HG02884 (cell line): ENCODE data around the gene ANTXRL.
"Not testable (repeated sequence)": the region's sequence is repeated elsewhere in the genome, so short reads cannot be mapped to it uniquely, and the experiment has no call there.

Experiments used
- ATAC-seq: cut with Tn5 transposase; IDR thresholded peaks from one replicate; pipeline ENCODE4 v1.9.1; 2021; ENCODE audit warnings: mild to moderate bottlenecking, moderate library complexity; ENCODE audit not compliant: unreplicated experiment

Gene ANTXRL

DNA sequence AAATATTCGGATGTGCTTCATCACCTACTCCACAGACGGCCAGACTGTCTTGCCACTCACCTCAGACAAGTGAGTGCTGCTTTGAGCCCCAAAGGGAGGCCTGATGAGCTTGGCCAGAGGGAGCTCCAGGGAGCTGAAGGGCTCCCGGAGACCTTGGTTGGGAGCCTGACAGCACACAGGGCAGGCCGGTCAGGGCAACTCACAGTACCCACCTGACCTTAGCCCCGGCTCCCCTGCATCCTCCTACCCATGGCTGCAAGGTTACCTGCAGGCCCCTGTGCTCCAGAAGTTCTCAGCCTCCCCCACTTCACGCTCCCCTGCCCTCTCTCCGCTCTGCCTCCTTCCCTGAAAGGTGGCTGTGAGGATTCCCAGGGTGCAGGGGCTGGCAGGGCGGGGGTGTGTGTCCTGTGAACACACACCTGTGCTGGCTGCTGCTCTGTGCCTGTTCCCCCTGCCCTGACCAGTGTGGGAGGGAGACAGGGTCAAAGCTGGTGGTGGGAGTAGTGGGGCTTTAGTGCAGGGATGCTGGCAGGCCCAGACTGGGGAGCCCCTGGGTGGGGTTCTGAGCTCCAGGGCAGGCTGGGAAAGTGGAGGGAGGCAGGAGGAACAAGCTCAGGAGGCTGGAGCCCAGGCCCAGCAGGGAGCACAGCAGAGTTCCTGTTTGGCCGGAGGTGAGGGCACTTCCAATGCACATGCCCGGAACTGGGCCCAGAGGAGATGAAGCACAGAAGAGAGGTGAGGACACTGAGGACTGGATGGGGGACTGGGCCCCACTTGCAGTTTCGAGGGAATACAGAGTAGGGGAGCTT is 7.2 kb downstream of the ANTXRL start:
- no peak for ATAC-seq

DNA sequence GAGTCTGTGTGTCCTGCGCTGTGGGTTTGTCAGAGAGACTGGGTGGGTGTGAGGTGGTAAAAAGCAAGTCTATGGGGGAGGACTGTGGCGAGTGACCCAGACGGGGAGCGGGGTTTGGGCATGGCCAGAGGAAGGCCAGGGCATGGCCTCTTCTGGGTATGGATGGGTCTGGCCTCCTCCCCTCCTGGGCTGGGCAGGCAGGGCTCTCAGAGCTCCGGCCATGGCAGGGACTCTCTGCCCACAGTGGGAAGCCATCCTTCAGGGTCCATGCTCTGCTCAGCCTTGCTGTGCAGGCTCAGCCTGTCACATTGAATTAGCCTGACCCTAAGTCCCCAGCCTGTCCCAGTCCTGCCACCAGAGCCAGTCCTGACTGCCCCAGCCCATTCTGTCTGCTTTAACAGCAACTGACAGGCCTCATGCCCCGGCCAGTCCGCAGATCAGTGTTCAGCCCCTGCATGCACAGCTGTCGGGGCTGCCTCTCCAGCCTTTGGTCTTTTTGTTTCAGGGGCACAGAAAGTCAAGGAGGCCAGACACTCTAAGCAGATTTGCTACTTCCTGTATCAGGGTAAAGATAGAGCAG is 7.9 kb downstream of the ANTXRL start:
- no peak for ATAC-seq

DNA sequence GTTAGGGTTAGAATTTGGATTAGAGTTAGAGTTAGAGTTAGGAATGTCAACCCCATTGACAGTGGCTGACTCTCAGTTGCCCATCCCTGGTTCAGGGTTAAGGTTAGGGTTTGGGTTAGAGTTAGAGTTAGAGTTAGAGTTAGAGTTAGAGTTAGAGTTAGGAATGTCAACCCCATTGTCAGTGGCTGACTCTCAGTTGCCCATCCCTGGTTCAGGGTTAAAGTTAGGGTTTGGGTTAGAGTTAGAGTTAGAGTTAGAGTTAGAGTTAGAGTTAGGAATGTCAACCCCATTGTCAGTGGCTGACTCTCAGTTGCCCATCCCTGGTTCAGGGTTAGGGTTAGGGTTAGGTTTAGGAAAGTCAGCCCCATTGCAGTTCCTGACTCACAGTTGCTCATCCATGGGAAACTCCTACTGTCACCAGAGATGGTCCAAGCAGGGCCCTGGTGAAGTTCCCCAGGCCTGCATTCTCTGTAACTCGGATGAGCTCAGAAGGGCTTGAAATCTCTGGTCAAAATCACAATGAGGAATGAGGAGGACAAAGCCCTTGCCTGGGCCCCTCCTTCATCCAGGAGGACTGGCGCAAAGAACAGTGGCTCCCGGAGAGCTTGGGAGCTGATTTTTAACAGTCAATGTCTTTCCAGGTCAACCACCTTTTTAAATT is 8.7 kb downstream of the ANTXRL start:
- not testable (repeated sequence) for ATAC-seq

DNA sequence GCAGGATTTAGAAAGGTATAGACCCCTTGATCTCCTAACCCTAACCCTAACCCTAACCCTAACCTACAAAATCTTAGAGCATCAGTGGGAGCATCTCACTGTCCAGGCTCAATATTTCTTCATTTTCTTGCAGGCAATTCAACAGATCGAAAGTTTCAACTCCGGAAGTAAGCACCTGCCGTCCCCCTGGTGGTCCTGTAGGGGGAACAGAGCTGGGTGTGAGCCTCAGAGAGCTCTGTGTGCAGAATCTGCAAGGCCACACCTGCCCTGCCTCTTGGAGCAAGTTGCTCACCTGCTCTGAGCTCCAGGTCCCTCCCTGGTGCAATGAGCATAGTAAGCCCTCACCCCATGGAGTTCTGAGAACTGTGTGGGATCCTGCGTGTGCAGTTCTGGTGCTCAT is 9.3 kb downstream of the ANTXRL start:
- not testable (repeated sequence) for ATAC-seq

DNA sequence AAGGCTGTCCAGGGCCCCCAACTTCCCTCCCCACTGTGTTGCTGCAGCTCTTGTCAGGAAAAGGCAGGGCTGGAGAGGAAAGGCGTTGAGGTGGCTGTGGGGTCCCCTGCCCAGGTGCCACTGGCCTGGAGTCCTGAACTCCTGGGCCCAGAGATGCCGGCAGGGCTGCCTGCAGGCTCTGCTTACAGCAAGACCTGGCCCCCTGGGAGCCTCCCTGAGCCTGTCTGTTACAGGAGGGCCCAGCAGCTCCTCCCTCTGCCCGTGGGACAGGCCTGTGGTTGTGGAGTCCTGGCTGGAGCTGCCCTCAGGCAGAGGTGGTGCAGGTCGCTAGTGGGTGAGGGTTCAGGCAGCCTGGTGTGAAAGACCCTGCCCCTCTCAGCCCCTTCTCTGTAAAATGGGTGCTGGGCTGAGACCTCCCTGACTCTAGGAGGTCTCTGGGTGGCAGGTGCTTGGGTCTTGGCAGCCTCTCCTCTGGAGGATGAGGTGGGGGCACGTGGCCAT is 9.9 kb downstream of the ANTXRL start:
- ATAC-seq: no peak

DNA sequence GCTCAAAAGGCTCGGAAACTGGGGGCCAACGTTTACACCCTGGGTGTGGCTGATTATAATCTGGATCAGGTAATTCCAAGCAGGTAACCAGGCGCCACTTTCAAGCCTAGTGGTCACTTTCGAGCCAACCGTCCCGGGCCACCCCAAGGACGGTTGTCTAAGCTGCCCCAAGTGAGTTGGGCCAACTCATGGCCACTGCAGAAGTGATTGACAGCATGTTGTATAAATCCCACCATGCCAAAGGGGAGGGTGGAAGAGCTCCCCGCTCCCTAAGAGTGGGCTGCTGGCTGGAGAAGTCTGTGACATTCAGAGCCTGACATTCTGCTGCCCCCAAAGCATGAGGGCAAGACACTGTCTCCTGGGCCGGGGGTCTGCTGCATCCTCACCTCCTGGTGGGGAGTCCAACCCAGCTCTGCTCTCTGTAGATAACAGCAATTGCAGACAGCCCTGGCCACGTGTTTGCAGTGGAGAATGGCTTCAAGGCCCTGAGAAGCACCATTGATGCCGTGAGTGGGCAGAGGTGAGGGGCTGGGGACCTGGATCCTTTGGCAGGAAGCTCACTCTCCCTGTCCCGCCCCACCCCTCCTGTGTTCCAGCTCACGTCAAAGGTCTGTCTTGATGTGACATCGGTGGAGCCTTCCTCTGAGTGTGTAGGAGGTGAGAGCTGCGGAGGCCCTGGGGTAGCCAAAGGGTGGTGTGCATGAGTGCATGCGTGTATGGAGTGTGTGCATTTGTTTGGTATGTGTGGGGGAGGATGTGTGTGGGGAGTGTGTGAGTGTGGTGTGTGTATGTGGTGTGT is 10.8 kb downstream of the ANTXRL start:
- no peak for ATAC-seq

DNA sequence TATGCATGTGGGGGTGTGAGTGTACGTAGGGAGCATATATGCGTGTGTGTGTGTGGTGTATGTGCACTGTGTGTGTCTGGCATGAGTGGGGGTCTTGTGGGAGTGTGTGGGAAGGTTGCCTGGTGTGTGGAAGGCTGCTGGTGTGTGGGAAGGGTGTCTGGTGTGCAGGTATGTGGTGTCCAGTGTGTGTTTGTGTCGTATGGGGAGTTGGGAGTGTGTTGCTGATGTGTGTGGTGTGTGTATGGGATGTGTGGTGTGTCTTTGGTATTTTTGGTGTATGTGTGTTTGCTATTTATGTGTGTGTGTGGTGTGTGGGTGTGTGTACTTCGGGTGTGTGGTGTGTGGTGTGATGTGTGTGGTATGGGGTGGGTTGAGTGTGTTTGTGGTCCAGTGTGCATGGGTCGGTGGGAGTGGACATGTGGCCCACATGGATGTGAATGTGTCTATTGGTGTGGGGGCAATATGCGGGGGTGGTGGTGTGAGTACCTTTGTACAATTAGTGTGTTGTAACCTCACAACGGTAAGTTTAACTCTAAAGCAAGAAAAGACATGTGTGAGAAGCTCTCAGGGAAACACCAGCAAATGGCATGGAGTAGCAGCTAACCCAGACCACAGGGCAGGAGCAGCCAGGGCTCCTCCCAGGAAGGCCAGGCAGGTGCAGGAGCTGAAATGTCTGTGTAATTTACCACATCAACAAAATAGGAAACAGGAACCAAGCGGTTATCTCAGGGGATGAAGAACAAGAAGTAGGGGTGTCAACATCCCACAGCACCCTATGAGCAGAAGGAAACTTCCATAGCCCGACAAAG is 11.9 kb downstream of the ANTXRL start:
- no peak for ATAC-seq

DNA sequence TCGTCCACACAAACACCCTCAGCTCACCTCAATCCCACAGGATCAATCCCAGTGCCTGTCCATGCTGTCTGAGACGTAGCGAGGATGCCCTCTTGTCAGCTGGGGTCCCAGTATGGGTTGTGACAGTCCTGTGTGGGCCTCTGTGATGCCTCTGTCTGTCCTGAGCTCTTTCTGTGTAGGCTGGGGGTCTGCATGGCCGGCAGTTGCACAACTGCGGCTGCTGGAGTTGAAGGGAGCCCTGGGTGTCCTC is 12.4 kb downstream of the ANTXRL start:
- no peak for ATAC-seq

DNA sequence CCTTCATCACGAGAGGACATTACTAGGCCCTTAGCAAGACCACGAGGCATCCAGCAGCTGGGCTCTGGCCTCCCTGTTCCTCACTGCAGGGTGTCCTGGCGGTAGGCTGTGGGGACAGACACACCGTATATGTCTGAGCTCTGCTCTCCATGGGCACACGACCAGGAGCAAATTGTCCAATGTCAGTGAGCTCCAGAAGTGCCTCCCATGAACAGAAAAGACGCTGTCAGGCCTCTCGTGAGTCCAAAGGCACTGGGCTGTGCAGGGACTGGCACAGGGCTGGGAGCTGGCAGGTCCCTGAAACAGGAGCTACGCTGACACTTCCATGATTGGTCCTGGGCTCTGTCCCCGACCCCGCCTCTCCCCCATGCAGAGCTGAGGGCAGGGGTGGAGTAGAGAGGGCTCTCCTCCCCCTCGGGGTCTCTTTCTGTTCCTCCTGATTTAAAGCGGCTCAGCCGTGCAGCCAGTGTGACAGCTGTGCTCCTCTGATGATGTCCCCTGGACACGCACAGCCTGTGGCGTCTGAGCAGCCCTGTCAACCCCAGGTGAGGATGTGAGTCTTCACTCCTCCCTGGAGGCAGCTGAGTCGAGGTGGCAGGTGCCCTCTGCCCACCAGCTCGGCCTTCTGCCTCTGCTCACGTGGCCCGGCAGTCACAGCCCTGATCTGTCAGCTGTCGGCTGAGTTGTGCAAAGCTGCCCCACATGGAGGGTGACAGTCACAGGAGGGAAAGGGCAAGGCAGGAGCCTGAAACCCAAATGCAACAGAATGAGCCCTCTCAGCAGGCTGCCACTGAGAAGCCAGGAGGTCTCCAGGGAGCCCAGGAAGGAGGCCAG is 13.0 kb downstream of the ANTXRL start:
- ATAC-seq: no peak

DNA sequence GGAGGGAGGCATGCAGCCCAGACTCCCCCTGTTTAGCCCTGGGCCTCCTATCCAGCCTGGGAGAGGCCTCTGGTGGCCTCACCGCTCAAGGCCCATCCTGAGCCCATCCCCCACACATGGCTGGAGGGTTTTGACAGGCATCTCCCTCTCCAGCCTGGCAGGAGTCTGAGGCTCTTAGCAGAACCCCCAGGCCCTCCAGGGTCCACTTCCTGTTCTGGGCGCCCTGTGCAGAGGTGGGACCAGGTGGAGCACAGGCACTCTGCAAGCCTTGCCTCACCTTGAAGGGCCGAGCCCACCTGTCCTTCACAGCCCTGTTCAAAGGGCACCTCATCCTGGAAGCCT is 13.5 kb downstream of the ANTXRL start:
- not testable (repeated sequence) for ATAC-seq

DNA sequence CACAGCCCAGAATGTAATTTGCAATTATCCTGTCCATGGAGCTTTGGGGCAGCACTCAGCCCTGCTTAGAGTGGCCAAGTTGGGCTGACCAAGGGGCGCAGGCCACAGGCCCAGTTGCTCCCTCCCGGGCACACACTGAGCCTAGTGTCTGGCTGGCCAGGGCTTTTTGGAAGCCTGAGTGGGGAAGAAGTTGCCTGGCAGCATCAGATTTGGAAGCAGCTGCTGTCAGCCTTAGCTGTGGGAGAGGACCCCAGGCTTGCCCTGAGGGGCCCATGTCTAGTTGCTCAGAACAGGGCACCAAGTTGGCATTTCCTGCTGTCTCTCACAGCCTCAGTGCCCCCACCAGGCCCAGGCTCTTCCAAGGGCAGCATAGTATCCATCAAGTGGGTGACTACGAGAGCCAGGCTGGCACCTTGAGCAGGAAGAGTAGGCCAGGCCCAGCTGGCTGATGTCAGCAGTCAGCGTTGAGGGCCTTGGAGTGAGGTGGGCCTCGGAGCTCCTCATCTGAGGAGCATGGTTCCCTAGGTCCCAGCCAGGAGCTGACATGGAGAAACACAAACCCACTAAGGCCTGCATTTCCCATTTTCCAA is 14.4 kb downstream of the ANTXRL start:
- no peak for ATAC-seq

DNA sequence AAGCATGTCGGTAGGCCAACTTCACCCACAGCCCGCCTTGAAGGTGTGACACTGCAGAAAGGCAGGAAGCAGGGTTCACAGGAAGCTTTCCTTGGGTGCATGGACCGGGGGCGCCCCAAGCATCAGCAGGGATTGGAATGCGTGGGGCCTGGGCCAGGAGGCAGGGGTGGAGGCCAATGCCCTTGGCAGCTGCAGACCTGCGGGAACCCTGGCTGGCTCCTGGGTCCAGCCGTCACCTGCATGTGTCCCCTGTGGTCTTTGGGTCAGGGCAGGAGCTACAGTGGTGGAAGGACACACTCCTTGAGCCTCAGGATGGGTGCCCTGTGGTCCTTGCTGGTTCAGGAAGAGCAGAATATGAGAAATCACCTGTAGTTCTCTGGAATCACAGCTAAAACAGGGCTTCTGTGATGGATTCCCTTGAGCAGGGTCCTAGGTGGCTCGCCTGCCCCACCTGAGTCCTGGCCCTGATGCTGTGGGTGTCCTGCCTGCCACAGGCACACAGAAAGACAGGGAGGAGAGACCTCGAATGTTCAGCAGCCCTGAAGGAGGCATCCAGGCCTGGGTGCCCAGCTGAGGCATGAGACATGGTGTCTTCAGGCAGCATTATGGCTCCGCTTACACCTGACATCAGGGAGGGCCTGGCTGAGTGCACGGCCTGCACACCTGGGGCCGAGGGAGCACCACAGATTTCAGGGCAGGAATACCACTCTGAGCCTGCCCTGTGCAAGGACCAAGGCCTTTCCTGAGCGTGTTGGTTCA is 15.1 kb downstream of the ANTXRL start:
- ATAC-seq: no peak

DNA sequence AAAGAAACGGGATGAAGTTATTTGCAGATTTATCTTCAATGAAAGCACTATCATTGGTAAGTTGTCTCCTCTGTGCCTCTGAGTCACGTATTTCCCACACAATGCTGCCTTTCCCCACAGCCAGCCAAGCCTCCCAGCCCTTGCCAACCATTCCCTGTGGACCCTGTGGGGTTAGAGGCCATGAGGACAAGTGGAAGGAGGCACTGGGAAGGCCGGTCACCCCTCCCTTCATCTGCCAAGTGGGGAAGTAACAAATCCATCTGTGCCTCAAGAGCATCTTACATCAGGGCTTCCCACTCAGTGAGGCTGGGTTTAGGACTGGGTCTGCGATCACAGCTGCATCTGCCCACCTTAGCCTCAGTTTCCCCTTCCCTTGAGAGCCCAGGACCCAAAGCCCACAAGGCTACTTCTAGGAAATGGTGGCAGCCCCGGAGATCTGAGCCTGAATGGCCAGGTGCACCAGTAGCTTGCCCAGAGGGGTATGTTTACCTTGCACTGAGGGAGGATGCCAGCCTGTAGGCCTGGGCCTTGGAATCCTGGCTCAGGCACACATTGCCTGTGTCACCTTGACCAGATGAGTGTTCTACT is 16.1 kb downstream of the ANTXRL start:
- ATAC-seq: not testable (repeated sequence)

DNA sequence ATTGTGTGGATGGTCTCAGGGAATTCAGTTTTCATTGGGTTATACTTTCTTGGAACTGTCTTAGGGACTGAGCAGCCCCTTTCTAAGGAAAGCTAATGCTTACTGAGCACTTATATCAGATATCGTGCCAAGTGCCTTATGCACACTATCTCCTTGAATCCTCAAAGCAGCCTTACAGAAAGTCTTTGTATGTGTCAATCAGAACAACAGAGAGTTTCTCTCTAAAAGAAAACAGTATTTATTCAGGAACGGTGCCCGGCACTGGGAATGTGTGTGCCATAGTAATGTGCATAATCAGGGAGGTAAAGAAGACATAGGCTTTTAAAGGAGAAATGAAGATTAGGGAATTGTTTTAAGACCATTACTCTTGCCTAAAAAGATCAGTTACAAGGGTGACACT is 17.3 kb downstream of the ANTXRL start:
- no peak for ATAC-seq

DNA sequence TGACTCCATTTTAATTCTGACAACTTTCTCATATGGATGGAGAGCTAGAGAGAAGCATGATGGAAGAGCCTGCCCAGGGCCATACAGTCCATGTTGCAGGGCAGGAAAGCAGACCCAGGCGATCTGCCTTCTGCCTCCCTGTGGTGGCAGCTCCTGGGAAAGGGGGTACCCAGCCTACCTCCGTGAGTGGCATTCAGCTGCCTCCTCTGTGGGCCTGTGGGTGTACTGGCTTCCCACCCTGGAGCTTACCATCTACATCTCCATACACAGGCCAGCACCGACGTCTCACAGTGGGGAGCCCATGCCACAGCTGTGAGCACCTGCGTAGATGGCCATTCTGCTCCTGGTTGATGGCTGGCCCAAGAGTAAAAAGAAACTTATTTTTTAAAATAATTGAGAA is 17.9 kb downstream of the ANTXRL start:
- not testable (repeated sequence) for ATAC-seq

DNA sequence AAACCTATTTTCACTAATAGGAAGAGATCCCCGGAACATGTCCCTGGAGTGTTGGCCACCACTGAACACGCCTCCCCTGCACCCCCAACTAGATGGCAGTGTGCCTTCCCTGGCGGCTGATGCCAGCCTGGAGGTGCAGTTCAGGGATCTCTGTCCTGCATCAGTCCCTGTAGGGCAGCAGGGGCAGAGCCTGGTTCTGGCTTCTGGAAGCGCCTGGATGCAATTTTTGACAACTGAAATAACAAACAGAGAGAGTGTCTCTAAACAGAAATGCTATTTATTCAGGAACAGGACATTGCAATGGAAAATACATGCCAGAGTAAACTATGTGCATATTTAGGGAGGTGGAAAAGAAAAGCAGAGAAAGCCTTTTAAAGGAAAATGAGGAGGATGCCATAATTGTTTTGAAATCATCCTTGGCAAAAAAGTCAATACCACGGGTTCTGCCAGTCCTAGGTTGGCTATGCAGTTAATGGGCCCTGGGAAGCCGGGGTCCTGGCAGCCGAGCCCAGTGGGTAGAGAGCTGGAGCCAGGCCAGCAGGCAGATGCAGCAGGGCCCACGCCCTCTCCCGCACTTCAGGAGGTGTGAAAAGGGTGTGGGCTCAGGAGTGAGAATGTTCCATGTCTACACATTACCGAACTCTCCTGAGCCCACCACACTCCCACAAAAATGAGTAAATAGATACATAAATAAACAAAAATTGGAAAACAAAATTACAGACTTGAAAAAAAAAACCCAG is 18.5 kb downstream of the ANTXRL start:
- no peak for ATAC-seq

DNA sequence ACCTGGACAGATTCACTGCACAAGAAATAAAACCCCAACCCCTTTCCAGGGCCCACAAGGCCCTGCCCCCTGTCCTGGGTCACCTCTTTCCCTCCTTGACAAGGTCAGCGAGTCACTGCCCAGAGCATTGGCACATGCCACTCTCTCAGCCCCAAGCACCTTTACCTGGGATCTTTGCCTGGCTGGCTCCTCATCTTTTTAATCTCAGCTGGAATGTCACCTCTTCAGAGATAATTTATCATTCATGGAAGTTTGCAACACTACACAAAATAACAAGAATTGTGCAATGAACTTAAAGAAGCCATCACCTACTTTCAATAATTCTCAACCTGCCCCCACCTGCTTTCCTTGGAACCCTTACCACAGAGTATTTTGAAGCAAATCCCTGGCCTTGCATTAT is 19.2 kb downstream of the ANTXRL start:
- no peak for ATAC-seq
